Cardiac fibroblast (primary cell): ENCODE results near the gene PTCHD1.
A peak's percentile ranks its signal among the peaks of the same experiment; 100 is the strongest.

Experiments
- DNase-seq, 2 donors: peaks; one replicate each; pipeline versions ENCODE4 v3.0.0 to v3.0.0-alpha.2; 2010; ENCODE audit warnings: low read depth in 2 of 2
- H3K4me3 ChIP-seq, 2 donors: replicated peaks in 1 of 2; 1 replicate in 1 of 2; 2 replicates in 1 of 2; pipeline ENCODE4 v1.5.1; 2011; ENCODE audit warnings: low read depth in 2 of 2, low read length in 2 of 2, mild to moderate bottlenecking in 2 of 2, moderate library complexity in 1 of 2
- TF ChIP-seq, protein P1 (sequence below): IDR thresholded peaks from one replicate; pipeline ENCODE4 v1.5.1; 2011; ENCODE audit warnings: low read depth, mild to moderate bottlenecking, low read length, inconsistent platforms

The PTCHD1 gene

GRCh38 chrX:23311731-23312130 is 22.9 kb upstream of the PTCHD1 start:
- TF ChIP-seq, protein P1, sequence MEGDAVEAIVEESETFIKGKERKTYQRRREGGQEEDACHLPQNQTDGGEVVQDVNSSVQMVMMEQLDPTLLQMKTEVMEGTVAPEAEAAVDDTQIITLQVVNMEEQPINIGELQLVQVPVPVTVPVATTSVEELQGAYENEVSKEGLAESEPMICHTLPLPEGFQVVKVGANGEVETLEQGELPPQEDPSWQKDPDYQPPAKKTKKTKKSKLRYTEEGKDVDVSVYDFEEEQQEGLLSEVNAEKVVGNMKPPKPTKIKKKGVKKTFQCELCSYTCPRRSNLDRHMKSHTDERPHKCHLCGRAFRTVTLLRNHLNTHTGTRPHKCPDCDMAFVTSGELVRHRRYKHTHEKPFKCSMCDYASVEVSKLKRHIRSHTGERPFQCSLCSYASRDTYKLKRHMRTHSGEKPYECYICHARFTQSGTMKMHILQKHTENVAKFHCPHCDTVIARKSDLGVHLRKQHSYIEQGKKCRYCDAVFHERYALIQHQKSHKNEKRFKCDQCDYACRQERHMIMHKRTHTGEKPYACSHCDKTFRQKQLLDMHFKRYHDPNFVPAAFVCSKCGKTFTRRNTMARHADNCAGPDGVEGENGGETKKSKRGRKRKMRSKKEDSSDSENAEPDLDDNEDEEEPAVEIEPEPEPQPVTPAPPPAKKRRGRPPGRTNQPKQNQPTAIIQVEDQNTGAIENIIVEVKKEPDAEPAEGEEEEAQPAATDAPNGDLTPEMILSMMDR: no peak
- no peak overlapping the region for H3K4me3 ChIP-seq
- no peak for DNase-seq

GRCh38 chrX:23312136-23312535 is 22.5 kb upstream of the PTCHD1 start:
- TF ChIP-seq, protein P1: no peak
- no peak for DNase-seq
- no peak overlapping the region for H3K4me3 ChIP-seq

- TF ChIP-seq, protein P1: peak; percentile 77
- no peak overlapping the region for H3K4me3 ChIP-seq
- DNase-seq: peak; percentile 11 to 13
These were observed 16.6 kb upstream of the PTCHD1 start for GRCh38 chrX:23317799-23318724.

GRCh38 chrX:23327104-23327503 is 7.5 kb upstream of the PTCHD1 start:
- no peak for DNase-seq
- TF ChIP-seq, protein P1: no peak
- no peak overlapping the region for H3K4me3 ChIP-seq

GRCh38 chrX:23331701-23332100 is 2.9 kb upstream of the PTCHD1 start:
- no peak for DNase-seq
- TF ChIP-seq, protein P1: no peak
- H3K4me3 ChIP-seq: no peak overlapping the region

DNA sequence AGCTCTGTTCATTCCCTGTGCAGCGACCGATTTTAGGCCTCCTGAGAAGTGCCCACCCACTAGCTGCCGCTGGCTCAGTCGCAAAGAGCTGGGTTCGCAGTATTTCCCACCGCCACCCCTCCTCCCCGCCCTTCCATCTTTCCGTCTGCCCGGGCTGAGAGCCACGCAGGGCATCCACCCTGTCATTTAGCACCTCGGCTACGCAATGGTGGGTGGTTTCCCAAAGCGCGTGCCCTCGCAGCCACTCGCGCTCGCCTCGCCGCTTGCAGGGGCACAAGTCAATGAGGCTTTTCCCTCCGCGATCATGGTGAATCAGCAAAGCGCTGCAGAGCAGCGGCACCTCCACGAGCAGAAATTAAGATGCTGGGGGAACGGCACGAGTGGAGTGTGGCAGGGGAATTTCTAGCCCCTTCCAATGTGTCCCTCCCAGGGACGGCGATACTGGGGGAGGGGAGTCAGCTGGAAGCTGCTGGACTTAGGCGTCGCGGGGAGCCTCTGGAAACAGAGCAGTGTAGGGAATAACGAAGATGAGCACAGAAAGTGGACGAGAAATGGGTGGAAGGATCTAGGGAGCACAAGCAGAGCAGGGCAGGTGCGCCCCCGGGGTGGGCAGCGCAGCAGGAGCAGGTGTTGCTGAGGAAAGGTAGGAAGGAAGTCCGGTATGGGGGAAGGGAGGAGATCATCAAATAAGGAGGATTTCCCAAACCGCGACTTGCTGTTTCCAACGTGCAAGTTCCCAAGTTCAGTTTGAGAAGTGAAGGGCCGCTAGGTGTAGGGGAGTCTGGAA is 2.4 kb upstream of the PTCHD1 start:
- no peak for DNase-seq
- TF ChIP-seq, protein P1: no peak
- no peak overlapping the region for H3K4me3 ChIP-seq
